HEK293T (cell line): ENCODE measurements around the gene DRD5.
"Not testable (repeated sequence)": the region's sequence is repeated elsewhere in the genome, so short reads cannot be mapped to it uniquely, and the experiment has no call there.

Source experiments
- ARNT ChIP-seq: fragments of 450-650 bp; IDR thresholded peaks from 2 replicates; pipeline ENCODE4 v1.6.1; 2017; ENCODE audit warnings: mild to moderate bottlenecking
- BHLHE40 ChIP-seq: fragments of 450-650 bp; IDR thresholded peaks from 2 replicates; pipeline ENCODE4 v1.6.1; 2016; ENCODE audit warnings: mild to moderate bottlenecking, moderate library complexity, borderline replicate concordance
- ELF4 ChIP-seq: fragments of 450-650 bp; IDR thresholded peaks from 2 replicates; pipeline ENCODE4 v1.6.1; 2017; ENCODE audit warnings: antibody characterized with exemption
- FOXK2 ChIP-seq: fragments of 450-650 bp; IDR thresholded peaks from 2 replicates; pipeline ENCODE4 v1.6.1; 2016; ENCODE audit warnings: mild to moderate bottlenecking
- FOXM1 ChIP-seq: fragments of 450-650 bp; IDR thresholded peaks from 2 replicates; pipeline ENCODE4 v1.6.1; 2017; ENCODE audit warnings: mild to moderate bottlenecking, borderline replicate concordance
- HDGF ChIP-seq: fragments of 450-650 bp; IDR thresholded peaks from 2 replicates; pipeline ENCODE4 v1.6.1; 2017; ENCODE audit warnings: antibody characterized with exemption, borderline replicate concordance
- SP1 ChIP-seq: fragments of 450-650 bp; IDR thresholded peaks from 2 replicates; pipeline ENCODE4 v1.6.1; 2017
- TARDBP ChIP-seq: fragments of 450-650 bp; IDR thresholded peaks from 2 replicates; pipeline ENCODE4 v1.6.1; 2016

DNA sequence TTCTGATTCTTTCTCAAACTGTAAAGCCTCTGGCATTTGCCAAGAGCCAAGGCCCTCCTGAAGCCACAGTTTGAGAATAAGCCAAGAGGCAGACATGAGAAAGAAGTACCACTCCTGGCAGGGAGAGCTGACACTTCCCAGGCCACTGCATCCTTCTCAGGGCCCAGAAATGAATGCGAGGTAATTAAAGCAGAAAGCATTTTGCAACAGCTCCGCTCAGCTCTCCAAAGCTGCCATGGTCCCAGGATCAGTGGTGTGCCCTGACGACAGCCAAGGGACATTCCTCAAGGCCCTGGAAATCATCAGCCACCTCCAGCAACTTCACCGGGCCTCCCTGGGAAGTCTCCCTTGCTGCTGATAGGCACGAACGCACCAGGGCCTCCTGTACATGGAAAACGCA, 44.2 kb upstream of the DRD5 start:
- not testable (repeated sequence) for TF ChIP-seq ELF4, HDGF, SP1, ARNT, FOXK2, BHLHE40, FOXM1, TARDBP
